Measurements from ENCODE around the gene GRB2.

GRB2 gene

DNA sequence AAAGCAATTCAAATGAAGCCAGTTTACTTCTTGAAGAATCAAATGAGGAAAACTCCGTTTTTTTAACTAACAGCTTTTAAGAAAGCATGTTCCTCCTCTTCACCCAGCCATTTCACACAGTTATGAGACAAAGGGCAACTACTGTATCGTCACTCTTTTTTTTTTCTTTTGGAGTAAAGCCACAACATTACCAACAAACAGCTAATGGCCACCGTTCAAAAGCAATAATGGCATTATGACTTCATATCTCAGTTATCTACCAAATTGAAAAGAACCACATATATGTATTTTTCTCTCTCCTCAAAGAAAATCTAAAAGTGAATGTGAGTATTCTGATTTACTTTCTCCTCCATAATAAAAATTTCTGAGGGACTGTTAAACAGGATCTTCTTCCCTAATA is 14.5 kb downstream of the GRB2 start:
- Histone ChIP-seq H3K27me3 (ENCODE audit: control insufficient read depth in 3 of 3, insufficient read depth in 3 of 3, low read depth in 1 of 3, low read length in 3 of 3) (no peaks in the 10 kb centered on the region), H3K4me3 (ENCODE audit: low read length in 2 of 2) (no peak overlapping the region), H3K18ac (ENCODE audit: low read length) (no peak overlapping the region), H2BK15ac (ENCODE audit: low read length) (no peak overlapping the region), H3K9ac (ENCODE audit: low read depth, low read length, poor library complexity) (no peak overlapping the region), H2BK12ac (ENCODE audit: low read length) (no peak overlapping the region), H3K79me1 (ENCODE audit: low read depth, low read length) (peaks cover 3% of the 10 kb centered on the region), H3K23ac (ENCODE audit: low read depth, low read length, poor library complexity) (no peak overlapping the region), H3K4me2 (ENCODE audit: insufficient read depth, low read length, poor library complexity, severe bottlenecking) (no peak overlapping the region), H3K36me3 (replicated peaks in 1 of 2; ENCODE audit: control insufficient read depth in 2 of 2, insufficient read depth in 2 of 2, low read length in 2 of 2) (peaks cover 2 to 32% of the 10 kb centered on the region in 2 donors), H3K14ac (ENCODE audit: low read length) (no peak overlapping the region), H2BK5ac (ENCODE audit: low read length) (no peak overlapping the region), H3K4me1 (ENCODE audit: control insufficient read depth in 2 of 2, insufficient read depth in 1 of 2, low read depth in 1 of 2, low read length in 2 of 2) (peaks cover 2 to 9% of the 10 kb centered on the region in 2 donors), H3K4ac (ENCODE audit: low read length) (no peak overlapping the region), H2BK120ac (ENCODE audit: low read depth, low read length) (no peak overlapping the region), H4K91ac (ENCODE audit: low read depth, low read length, poor library complexity) (no peak overlapping the region), H4K8ac (ENCODE audit: low read depth, low read length) (no peak overlapping the region), H2AK5ac (ENCODE audit: low read depth, low read length) (no peak overlapping the region), H3K27ac (replicated peaks; ENCODE audit: low read length) (no peak overlapping the region), H2AFZ (ENCODE audit: low read length) (no peak overlapping the region), H3K9me3 (replicated peaks in 1 of 2; ENCODE audit: control insufficient read depth in 2 of 2, insufficient read depth in 1 of 2, low read depth in 1 of 2, low read length in 2 of 2) (peaks cover 0 to 2% of the 10 kb centered on the region in 2 donors)
- DNase-seq (ENCODE audit: low spot score) = no peak
- no CpG with 5 or more reads among the region's 3 CpGs for WGBS, 2 donors (ENCODE audit: extremely low coverage in 2 of 2, insufficient read length in 2 of 2, insufficient replicate concordance in 1 of 2)

DNA sequence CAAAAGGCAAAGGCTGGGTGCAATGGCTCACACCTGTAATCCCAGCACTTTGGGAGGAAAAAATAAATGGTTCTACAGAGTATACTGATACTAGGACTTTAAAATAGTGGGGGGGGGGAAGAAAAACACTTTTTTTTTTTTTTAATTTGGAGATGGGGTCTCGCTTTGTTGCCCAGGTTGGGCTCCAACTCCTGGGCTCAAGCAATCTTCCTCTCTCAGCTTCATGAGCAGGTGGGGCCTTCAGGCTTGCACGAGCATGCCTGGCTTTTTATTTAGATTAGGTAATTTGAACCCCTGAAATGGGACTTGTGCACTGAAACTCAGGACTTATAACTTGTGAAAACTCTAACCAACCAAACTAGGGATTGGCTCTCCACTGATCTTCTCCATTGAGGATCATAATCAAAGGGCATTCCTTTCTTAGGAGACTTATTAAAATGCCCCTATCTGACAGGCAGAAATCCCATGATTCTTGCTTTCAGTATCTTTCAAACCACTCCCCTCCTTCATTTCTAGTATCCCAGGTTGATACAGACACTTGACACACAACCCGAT is 16.9 kb downstream of the GRB2 start:
- no peaks in the 10 kb centered on the region for H3K27me3 ChIP-seq (ENCODE audit: control insufficient read depth in 3 of 3, insufficient read depth in 3 of 3, low read depth in 1 of 3, low read length in 3 of 3)
- no peak overlapping the region for H3K14ac ChIP-seq (ENCODE audit: low read length)
- no peak overlapping the region for H3K9ac ChIP-seq (ENCODE audit: low read depth, low read length, poor library complexity)
- no peak overlapping the region for H3K18ac ChIP-seq (ENCODE audit: low read length)
- WGBS, 2 donors (ENCODE audit: extremely low coverage in 2 of 2, insufficient read length in 2 of 2, insufficient replicate concordance in 1 of 2) = no CpG with 5 or more reads among the region's 3 CpGs
- no peak overlapping the region for H2AK5ac ChIP-seq (ENCODE audit: low read depth, low read length)
- no peak overlapping the region for H3K27ac ChIP-seq (replicated peaks; ENCODE audit: low read length)
- H3K23ac ChIP-seq (ENCODE audit: low read depth, low read length, poor library complexity) = no peak overlapping the region
- H3K4me2 ChIP-seq (ENCODE audit: insufficient read depth, low read length, poor library complexity, severe bottlenecking) = no peak overlapping the region
- peaks cover 2 to 35% of the 10 kb centered on the region in 2 donors for H3K36me3 ChIP-seq (replicated peaks in 1 of 2; ENCODE audit: control insufficient read depth in 2 of 2, insufficient read depth in 2 of 2, low read length in 2 of 2)
- H2BK120ac ChIP-seq (ENCODE audit: low read depth, low read length) = no peak overlapping the region
- H2BK12ac ChIP-seq (ENCODE audit: low read length) = no peak overlapping the region
- no peak overlapping the region for H2AFZ ChIP-seq (ENCODE audit: low read length)
- no peak for DNase-seq (ENCODE audit: low spot score)
- no peak overlapping the region for H3K4ac ChIP-seq (ENCODE audit: low read length)
- H4K91ac ChIP-seq (ENCODE audit: low read depth, low read length, poor library complexity) = no peak overlapping the region
- H3K9me3 ChIP-seq (replicated peaks in 1 of 2; ENCODE audit: control insufficient read depth in 2 of 2, insufficient read depth in 1 of 2, low read depth in 1 of 2, low read length in 2 of 2) = peaks cover 0 to 2% of the 10 kb centered on the region in 2 donors
- H4K8ac ChIP-seq (ENCODE audit: low read depth, low read length) = no peak overlapping the region
- no peak overlapping the region for H2BK15ac ChIP-seq (ENCODE audit: low read length)
- no peak overlapping the region for H2BK5ac ChIP-seq (ENCODE audit: low read length)
- no peak overlapping the region for H3K4me3 ChIP-seq (ENCODE audit: low read length in 2 of 2)
- H3K79me1 ChIP-seq (ENCODE audit: low read depth, low read length) = peaks cover 1% of the 10 kb centered on the region
- peaks cover 2 to 9% of the 10 kb centered on the region in 2 donors for H3K4me1 ChIP-seq (ENCODE audit: control insufficient read depth in 2 of 2, insufficient read depth in 1 of 2, low read depth in 1 of 2, low read length in 2 of 2)

DNA sequence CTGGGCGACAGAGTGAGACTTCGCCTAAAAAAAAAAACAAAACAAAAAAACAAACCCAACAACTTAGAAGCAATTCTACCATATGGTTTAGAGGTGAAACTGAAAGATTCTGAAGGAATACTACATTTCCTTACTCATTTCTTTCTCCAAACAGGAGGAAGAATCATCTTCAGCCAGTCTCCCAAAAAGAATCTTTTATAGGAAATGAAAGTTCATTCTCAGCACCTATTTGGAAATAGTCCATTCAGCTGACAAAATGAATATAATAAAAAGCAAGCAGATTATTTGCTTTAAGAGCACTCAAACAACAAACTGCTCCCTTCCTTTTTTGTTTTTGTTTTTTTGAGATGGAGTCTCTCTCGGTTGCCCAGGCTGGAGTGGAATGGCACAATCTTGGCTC is 17.7 kb downstream of the GRB2 start:
- Histone ChIP-seq H2AK5ac (ENCODE audit: low read depth, low read length) (no peak overlapping the region), H3K36me3 (replicated peaks in 1 of 2; ENCODE audit: control insufficient read depth in 2 of 2, insufficient read depth in 2 of 2, low read length in 2 of 2) (peaks cover 2 to 35% of the 10 kb centered on the region in 2 donors), H4K91ac (ENCODE audit: low read depth, low read length, poor library complexity) (no peak overlapping the region), H3K79me1 (ENCODE audit: low read depth, low read length) (peaks cover 1% of the 10 kb centered on the region), H3K27ac (replicated peaks; ENCODE audit: low read length) (no peak overlapping the region), H2BK120ac (ENCODE audit: low read depth, low read length) (no peak overlapping the region), H3K27me3 (ENCODE audit: control insufficient read depth in 3 of 3, insufficient read depth in 3 of 3, low read depth in 1 of 3, low read length in 3 of 3) (no peaks in the 10 kb centered on the region), H2BK12ac (ENCODE audit: low read length) (no peak overlapping the region), H3K9me3 (replicated peaks in 1 of 2; ENCODE audit: control insufficient read depth in 2 of 2, insufficient read depth in 1 of 2, low read depth in 1 of 2, low read length in 2 of 2) (peaks cover 0 to 2% of the 10 kb centered on the region in 2 donors), H3K14ac (ENCODE audit: low read length) (no peak overlapping the region), H3K4me2 (ENCODE audit: insufficient read depth, low read length, poor library complexity, severe bottlenecking) (no peak overlapping the region), H3K4me1 (ENCODE audit: control insufficient read depth in 2 of 2, insufficient read depth in 1 of 2, low read depth in 1 of 2, low read length in 2 of 2) (peaks cover 2 to 9% of the 10 kb centered on the region in 2 donors), H3K4me3 (ENCODE audit: low read length in 2 of 2) (no peak overlapping the region), H3K4ac (ENCODE audit: low read length) (no peak overlapping the region), H3K23ac (ENCODE audit: low read depth, low read length, poor library complexity) (no peak overlapping the region), H3K18ac (ENCODE audit: low read length) (no peak overlapping the region), H2BK15ac (ENCODE audit: low read length) (no peak overlapping the region), H3K9ac (ENCODE audit: low read depth, low read length, poor library complexity) (no peak overlapping the region), H4K8ac (ENCODE audit: low read depth, low read length) (no peak overlapping the region), H2BK5ac (ENCODE audit: low read length) (no peak overlapping the region), H2AFZ (ENCODE audit: low read length) (no peak overlapping the region)
- WGBS, 2 donors (ENCODE audit: extremely low coverage in 2 of 2, insufficient read length in 2 of 2, insufficient replicate concordance in 1 of 2) = no CpG with 5 or more reads among the region's 3 CpGs
- no peak for DNase-seq (ENCODE audit: low spot score)

DNA sequence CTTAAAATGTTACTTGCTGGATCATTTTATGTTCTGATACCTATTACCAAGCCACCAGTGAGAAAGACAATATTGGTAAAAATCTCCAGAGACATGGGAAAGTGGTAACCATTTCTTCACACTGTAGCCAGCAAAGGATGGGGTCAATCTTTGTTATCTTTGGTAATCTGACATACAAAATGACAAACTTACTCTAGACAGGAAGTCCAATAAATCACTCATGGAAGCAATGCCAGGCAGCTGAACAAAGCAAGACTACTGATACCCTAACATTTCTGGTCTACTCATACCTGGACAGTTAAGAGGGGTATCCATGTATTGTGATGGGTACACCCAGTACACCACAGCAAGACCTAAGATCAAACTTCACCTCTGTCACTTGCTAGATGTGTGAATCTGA is 19.0 kb downstream of the GRB2 start:
- no peak overlapping the region for H2BK15ac ChIP-seq (ENCODE audit: low read length)
- peaks cover 1% of the 10 kb centered on the region for H3K79me1 ChIP-seq (ENCODE audit: low read depth, low read length)
- no peak overlapping the region for H3K4me3 ChIP-seq (ENCODE audit: low read length in 2 of 2)
- H3K14ac ChIP-seq (ENCODE audit: low read length) = no peak overlapping the region
- no peak overlapping the region for H2BK5ac ChIP-seq (ENCODE audit: low read length)
- H4K91ac ChIP-seq (ENCODE audit: low read depth, low read length, poor library complexity) = no peak overlapping the region
- H2AK5ac ChIP-seq (ENCODE audit: low read depth, low read length) = no peak overlapping the region
- H3K4ac ChIP-seq (ENCODE audit: low read length) = no peak overlapping the region
- no peak overlapping the region for H3K23ac ChIP-seq (ENCODE audit: low read depth, low read length, poor library complexity)
- no peak overlapping the region for H3K9ac ChIP-seq (ENCODE audit: low read depth, low read length, poor library complexity)
- H3K36me3 ChIP-seq (replicated peaks in 1 of 2; ENCODE audit: control insufficient read depth in 2 of 2, insufficient read depth in 2 of 2, low read length in 2 of 2) = peaks cover 2 to 26% of the 10 kb centered on the region in 2 donors
- no peak overlapping the region for H3K27ac ChIP-seq (replicated peaks; ENCODE audit: low read length)
- no peak for DNase-seq (ENCODE audit: low spot score)
- H2BK120ac ChIP-seq (ENCODE audit: low read depth, low read length) = no peak overlapping the region
- no peak overlapping the region for H2BK12ac ChIP-seq (ENCODE audit: low read length)
- H3K18ac ChIP-seq (ENCODE audit: low read length) = no peak overlapping the region
- H3K4me1 ChIP-seq (ENCODE audit: control insufficient read depth in 2 of 2, insufficient read depth in 1 of 2, low read depth in 1 of 2, low read length in 2 of 2) = no peaks in the 10 kb centered on the region
- H2AFZ ChIP-seq (ENCODE audit: low read length) = no peak overlapping the region
- H3K27me3 ChIP-seq (ENCODE audit: control insufficient read depth in 3 of 3, insufficient read depth in 3 of 3, low read depth in 1 of 3, low read length in 3 of 3) = no peaks in the 10 kb centered on the region
- no peak overlapping the region for H3K4me2 ChIP-seq (ENCODE audit: insufficient read depth, low read length, poor library complexity, severe bottlenecking)
- H4K8ac ChIP-seq (ENCODE audit: low read depth, low read length) = no peak overlapping the region
- peaks cover 0 to 10% of the 10 kb centered on the region in 2 donors for H3K9me3 ChIP-seq (replicated peaks in 1 of 2; ENCODE audit: control insufficient read depth in 2 of 2, insufficient read depth in 1 of 2, low read depth in 1 of 2, low read length in 2 of 2)

All from neuronal stem cell (in vitro differentiated cells).